GM12872 (cell line): ENCODE results near the gene TRIML1.

ENCODE experiments used
- CTCF ChIP-seq: IDR thresholded peaks from 3 replicates; pipeline ENCODE4 v1.5.1; 2011; ENCODE audit warnings: low read depth, mild to moderate bottlenecking, low read length, moderate library complexity; ENCODE audit not compliant: insufficient read depth

Gene TRIML1

GRCh38 chr4:188132232-188132631 is 7.0 kb upstream of the TRIML1 start:
- no peak for TF ChIP-seq CTCF

- TF ChIP-seq CTCF = no peak
Observed at GRCh38 chr4:188138227-188138626, 1.0 kb upstream of the TRIML1 start.

GRCh38 chr4:188139671-188140070 is 430 bp downstream of the TRIML1 start:
- TF ChIP-seq CTCF = no peak

- TF ChIP-seq CTCF = no peak
Observed at GRCh38 chr4:188143731-188144130, 4.5 kb downstream of the TRIML1 start.

- no peak for TF ChIP-seq CTCF
Observed at GRCh38 chr4:188145601-188146000, 6.4 kb downstream of the TRIML1 start.

GRCh38 chr4:188146618-188147017 is 7.4 kb downstream of the TRIML1 start:
- TF ChIP-seq CTCF = no peak

- TF ChIP-seq CTCF = no peak
Observed at GRCh38 chr4:188147176-188147575, 7.9 kb downstream of the TRIML1 start.

GRCh38 chr4:188147776-188148175 is 8.5 kb downstream of the TRIML1 start:
- TF ChIP-seq CTCF = no peak
